Mesothelial cell of epicardium (in vitro differentiated cells): ENCODE measurements around the gene RABEP2. TPM values are rescaled to one million over a fixed set of nuclear protein-coding genes. Genes with fewer than 3 reads are reported as not detected.

Experiments used
- DNase-seq, 2 experiments: peaks; one replicate each; pipeline ENCODE4 v3.0.0; 2021; ENCODE audit warnings: low spot score in 2 of 2; ENCODE audit not compliant: unreplicated experiment in 2 of 2
- H3K27ac Mint-ChIP-seq: 2 replicates; pipeline ENCODE4 v1.8.0; 2021; ENCODE audit warnings: mixed read lengths
- H3K27me3 Mint-ChIP-seq: 2 replicates; pipeline ENCODE4 v1.8.0; 2021; ENCODE audit warnings: low read depth, mixed read lengths
- H3K36me3 Mint-ChIP-seq: 2 replicates; pipeline ENCODE4 v1.8.0; 2021; ENCODE audit warnings: mixed read lengths
- H3K4me1 Mint-ChIP-seq: 2 replicates; pipeline ENCODE4 v1.8.0; 2021; ENCODE audit warnings: mixed read lengths
- H3K4me3 Mint-ChIP-seq: 2 replicates; pipeline ENCODE4 v1.8.0; 2021; ENCODE audit warnings: mild to moderate bottlenecking, moderate library complexity, mixed read lengths
- H3K9me3 Mint-ChIP-seq: 2 replicates; pipeline ENCODE4 v1.8.0; 2021; ENCODE audit warnings: mixed read lengths
- CTCF ChIP-seq: fragments of 200-600 bp; sonication (generic); IDR thresholded peaks from one replicate; pipeline ENCODE4 v1.5.0; 2021; ENCODE audit warnings: antibody characterized with exemption; ENCODE audit not compliant: unreplicated experiment
- total RNA-seq: library from RNA; stranded (reverse); gene quantifications from 3 replicates; pipeline ENCODE4 v1.2.1, GENCODE V29; 2021

Gene RABEP2
- total RNA-seq, 1 donor from 2014 or later = 29.7 TPM

GRCh38 chr16:28964072-28964471, 39.0 kb upstream of the RABEP2 start:
- Mint-ChIP-seq H3K9me3 (no peaks in the 10 kb centered on the region), H3K27ac (no peak overlapping the region)

GRCh38 chr16:28958836-28959235, 33.8 kb upstream of the RABEP2 start:
- no peak for DNase-seq
- Mint-ChIP-seq H3K4me1 (no peaks in the 10 kb centered on the region), H3K36me3 (peaks cover 34% of the 10 kb centered on the region), H3K27ac (no peak overlapping the region), H3K4me3 (no peak overlapping the region), H3K27me3 (no peaks in the 10 kb centered on the region), H3K9me3 (no peaks in the 10 kb centered on the region)
- TF ChIP-seq CTCF = no peak

More at GRCh38 chr16:28964072-28964471, 39.0 kb upstream of the RABEP2 start:
- Mint-ChIP-seq H3K27me3 (no peaks in the 10 kb centered on the region), H3K4me3 (no peak overlapping the region), H3K4me1 (no peaks in the 10 kb centered on the region), H3K36me3 (peaks cover 25% of the 10 kb centered on the region)
- no peak for TF ChIP-seq CTCF
- DNase-seq = no peak

- H3K36me3 Mint-ChIP-seq = peaks cover 29% of the 10 kb centered on the region
- H3K4me1 Mint-ChIP-seq = no peaks in the 10 kb centered on the region
- no peak overlapping the region for H3K4me3 Mint-ChIP-seq
- TF ChIP-seq CTCF = no peak
- DNase-seq = no peak
- H3K9me3 Mint-ChIP-seq = no peaks in the 10 kb centered on the region
- H3K27me3 Mint-ChIP-seq = no peaks in the 10 kb centered on the region
- H3K27ac Mint-ChIP-seq = no peak overlapping the region
Measured at GRCh38 chr16:28958216-28958615, 33.2 kb upstream of the RABEP2 start.

- DNase-seq = peak in 1 of 2 experiments; percentile 63
- peaks cover 16% of the 10 kb centered on the region for H3K4me1 Mint-ChIP-seq
- H3K36me3 Mint-ChIP-seq = peaks cover 9% of the 10 kb centered on the region
- no peaks in the 10 kb centered on the region for H3K9me3 Mint-ChIP-seq
- H3K4me3 Mint-ChIP-seq = peak overlapping the region; percentile 92
- peak overlapping the region; percentile 82 for H3K27ac Mint-ChIP-seq
- no peak for TF ChIP-seq CTCF
- peaks cover 4% of the 10 kb centered on the region for H3K27me3 Mint-ChIP-seq
Measured at GRCh38 chr16:28951410-28951943, 26.4 kb upstream of the RABEP2 start.

- peaks cover 17% of the 10 kb centered on the region for H3K4me1 Mint-ChIP-seq
Measured at GRCh38 chr16:28950648-28951409, 25.8 kb upstream of the RABEP2 start, which contains the start of gene NFATC2IP. Gene NFATC2IP, plus strand, starts transcription at chr16:28950937. Its CDS starts 75 bp downstream, at chr16:28951012.

More at GRCh38 chr16:28950648-28951409, 25.8 kb upstream of the RABEP2 start, which contains the start of gene NFATC2IP:
- no peaks in the 10 kb centered on the region for H3K9me3 Mint-ChIP-seq
- H3K27me3 Mint-ChIP-seq = peaks cover 4% of the 10 kb centered on the region
- H3K36me3 Mint-ChIP-seq = peaks cover 5% of the 10 kb centered on the region
- H3K4me3 Mint-ChIP-seq = peak within 1 kb of the TSS; percentile 92
- TF ChIP-seq CTCF = no peak
- H3K27ac Mint-ChIP-seq = peak within 1 kb of the TSS; percentile 91
- peak; percentile 99 to 100 for DNase-seq
